Parathyroid adenoma (tissue), 2 donors: Measurements from ENCODE around the gene NR3C2.

ENCODE experiments used
- H2AFZ ChIP-seq: fragments of 300-600 bp; sonication (generic); one replicate; pipeline ENCODE4 v1.7.0; 2017; ENCODE audit warnings: antibody characterized with exemption, mild to moderate bottlenecking
- H3K27ac ChIP-seq: fragments of 300-600 bp; sonication (generic); one replicate; pipeline ENCODE4 v1.7.0; 2017
- H3K27me3 ChIP-seq: fragments of 300-600 bp; sonication (generic); one replicate; pipeline ENCODE4 v1.7.0; 2017; ENCODE audit warnings: low read length; ENCODE audit not compliant: control insufficient read depth, insufficient read depth
- H3K36me3 ChIP-seq: fragments of 300-600 bp; sonication (generic); one replicate; pipeline ENCODE4 v1.7.0; 2017; ENCODE audit warnings: low read length; ENCODE audit not compliant: control insufficient read depth, insufficient read depth
- H3K4me1 ChIP-seq: fragments of 300-600 bp; sonication (generic); one replicate; pipeline ENCODE4 v1.7.0; 2017; ENCODE audit warnings: control low read depth
- H3K4me2 ChIP-seq: fragments of 300-600 bp; sonication (generic); one replicate; pipeline ENCODE4 v1.7.0; 2017; ENCODE audit warnings: low read length
- H3K4me3 ChIP-seq: fragments of 300-600 bp; sonication (generic); one replicate; pipeline ENCODE4 v1.7.0; 2017; ENCODE audit warnings: low read depth, low read length
- H3K79me2 ChIP-seq: fragments of 300-600 bp; sonication (generic); one replicate; pipeline ENCODE4 v1.7.0; 2017; ENCODE audit warnings: control low read depth
- H3K9ac ChIP-seq: fragments of 300-600 bp; sonication (generic); one replicate; pipeline ENCODE4 v1.7.0; 2017; ENCODE audit warnings: mild to moderate bottlenecking
- H3K9me3 ChIP-seq: fragments of 300-600 bp; sonication (generic); one replicate; pipeline ENCODE4 v1.7.0; 2017; ENCODE audit warnings: low read length; ENCODE audit not compliant: control insufficient read depth
- TF ChIP-seq, protein P1 (sequence below): fragments of 300-600 bp; sonication (generic); IDR thresholded peaks from one replicate; pipeline ENCODE4 v1.7.0; 2017; ENCODE audit warnings: antibody characterized with exemption, mild to moderate bottlenecking
- donor health status: primary hyperparathyroidism.

NR3C2 gene

DNA sequence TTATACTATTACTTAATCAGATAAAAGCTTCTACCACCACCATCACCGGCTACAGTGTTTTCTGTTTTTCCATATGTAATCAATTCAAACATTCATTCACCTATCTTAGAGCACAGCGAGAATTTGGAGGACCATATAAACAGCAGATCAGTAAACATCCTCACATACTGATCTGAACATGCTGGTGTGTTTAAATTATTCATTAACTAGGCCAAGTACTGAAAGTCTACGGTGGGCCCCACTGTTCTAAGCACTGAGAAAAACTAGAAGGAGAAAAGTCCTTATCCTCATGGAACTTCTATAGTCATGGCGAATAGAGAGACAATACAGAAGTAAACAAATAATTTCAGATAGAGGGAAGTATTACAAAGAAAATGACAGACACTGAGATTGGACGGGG lies 176.6 kb downstream of the NR3C2 start:
- TF ChIP-seq, protein P1, sequence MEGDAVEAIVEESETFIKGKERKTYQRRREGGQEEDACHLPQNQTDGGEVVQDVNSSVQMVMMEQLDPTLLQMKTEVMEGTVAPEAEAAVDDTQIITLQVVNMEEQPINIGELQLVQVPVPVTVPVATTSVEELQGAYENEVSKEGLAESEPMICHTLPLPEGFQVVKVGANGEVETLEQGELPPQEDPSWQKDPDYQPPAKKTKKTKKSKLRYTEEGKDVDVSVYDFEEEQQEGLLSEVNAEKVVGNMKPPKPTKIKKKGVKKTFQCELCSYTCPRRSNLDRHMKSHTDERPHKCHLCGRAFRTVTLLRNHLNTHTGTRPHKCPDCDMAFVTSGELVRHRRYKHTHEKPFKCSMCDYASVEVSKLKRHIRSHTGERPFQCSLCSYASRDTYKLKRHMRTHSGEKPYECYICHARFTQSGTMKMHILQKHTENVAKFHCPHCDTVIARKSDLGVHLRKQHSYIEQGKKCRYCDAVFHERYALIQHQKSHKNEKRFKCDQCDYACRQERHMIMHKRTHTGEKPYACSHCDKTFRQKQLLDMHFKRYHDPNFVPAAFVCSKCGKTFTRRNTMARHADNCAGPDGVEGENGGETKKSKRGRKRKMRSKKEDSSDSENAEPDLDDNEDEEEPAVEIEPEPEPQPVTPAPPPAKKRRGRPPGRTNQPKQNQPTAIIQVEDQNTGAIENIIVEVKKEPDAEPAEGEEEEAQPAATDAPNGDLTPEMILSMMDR = no peak
- Histone ChIP-seq H2AFZ (no peak overlapping the region), H3K9ac (no peak overlapping the region), H3K36me3 (no peaks in the 10 kb centered on the region), H3K27me3 (no peaks in the 10 kb centered on the region), H3K4me1 (no peaks in the 10 kb centered on the region), H3K27ac (no peak overlapping the region), H3K9me3 (no peaks in the 10 kb centered on the region), H3K4me3 (no peak overlapping the region), H3K79me2 (peaks cover 8% of the 10 kb centered on the region), H3K4me2 (no peak overlapping the region)

DNA sequence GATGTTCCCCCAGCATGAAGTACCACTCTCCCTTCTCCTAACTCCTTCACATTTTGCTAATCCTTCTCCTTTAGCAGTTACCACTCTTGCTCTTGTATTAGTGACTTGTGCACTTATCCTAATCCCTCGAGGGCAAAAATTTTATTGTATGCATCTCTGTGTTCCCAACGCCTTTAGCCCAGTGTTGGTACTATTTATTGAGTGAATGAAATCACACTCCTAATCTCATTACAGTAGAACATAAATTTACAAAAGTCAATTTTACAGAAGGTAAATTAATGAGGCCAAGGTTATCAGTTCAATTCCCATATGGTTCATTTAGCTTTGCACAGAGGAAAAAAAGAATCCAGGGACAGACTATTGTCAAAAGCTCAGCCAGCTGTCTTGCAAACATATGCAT lies 178.4 kb downstream of the NR3C2 start:
- H3K27ac ChIP-seq = no peak overlapping the region
- TF ChIP-seq, protein P1 = no peak
- H2AFZ ChIP-seq = no peak overlapping the region
- H3K79me2 ChIP-seq = peaks cover 8% of the 10 kb centered on the region
- no peaks in the 10 kb centered on the region for H3K9me3 ChIP-seq
- no peak overlapping the region for H3K9ac ChIP-seq
- no peak overlapping the region for H3K4me3 ChIP-seq
- no peak overlapping the region for H3K4me2 ChIP-seq
- H3K27me3 ChIP-seq = no peaks in the 10 kb centered on the region
- H3K36me3 ChIP-seq = no peaks in the 10 kb centered on the region
- H3K4me1 ChIP-seq = no peaks in the 10 kb centered on the region

DNA sequence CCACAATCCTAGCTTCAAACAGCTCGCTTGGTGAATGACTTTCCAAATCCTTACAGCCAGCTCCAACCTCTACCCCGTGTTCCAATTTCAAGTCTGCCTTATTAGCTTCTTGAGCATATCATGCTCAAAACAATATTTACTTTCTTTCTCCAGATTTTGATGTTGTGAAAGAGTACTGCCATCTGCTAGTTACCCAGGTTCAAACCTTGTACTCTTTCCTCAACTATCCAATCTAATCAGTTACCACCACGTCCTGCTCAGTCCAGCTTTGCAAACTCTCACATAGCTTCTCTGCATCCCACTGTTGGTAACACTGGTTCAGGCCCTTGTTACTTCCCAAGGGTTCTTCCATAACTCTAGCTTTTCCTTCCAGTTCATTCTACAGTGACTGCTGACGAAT lies 179.1 kb downstream of the NR3C2 start:
- Histone ChIP-seq H3K79me2 (peaks cover 8% of the 10 kb centered on the region), H3K36me3 (no peaks in the 10 kb centered on the region), H3K4me3 (no peak overlapping the region), H3K4me2 (no peak overlapping the region), H3K4me1 (no peaks in the 10 kb centered on the region), H3K9me3 (no peaks in the 10 kb centered on the region), H3K9ac (no peak overlapping the region), H3K27ac (no peak overlapping the region), H2AFZ (no peak overlapping the region), H3K27me3 (no peaks in the 10 kb centered on the region)
- TF ChIP-seq, protein P1 = no peak

DNA sequence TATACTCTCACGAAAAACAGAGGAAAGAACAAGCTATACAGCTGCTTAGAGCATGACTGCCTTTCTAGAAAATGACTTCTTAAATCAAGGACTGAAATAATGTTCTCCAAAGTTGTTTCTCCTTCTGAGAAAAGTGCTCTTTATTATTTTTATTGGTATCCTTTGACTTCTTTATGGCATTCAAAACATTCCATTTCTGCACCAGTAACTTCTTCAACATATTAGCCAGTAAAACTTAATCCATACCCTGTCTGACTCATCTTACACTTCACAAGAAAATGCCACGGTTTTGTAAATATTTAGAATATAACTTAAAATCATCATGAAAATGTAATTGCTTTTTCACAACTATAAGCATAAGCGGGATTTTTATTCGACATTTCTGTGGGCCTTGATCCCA lies 180.4 kb downstream of the NR3C2 start:
- Histone ChIP-seq H3K36me3 (no peaks in the 10 kb centered on the region), H3K27ac (no peak overlapping the region), H3K9me3 (no peaks in the 10 kb centered on the region), H3K4me1 (no peaks in the 10 kb centered on the region), H2AFZ (no peak overlapping the region), H3K4me2 (no peak overlapping the region), H3K4me3 (no peak overlapping the region), H3K79me2 (peaks cover 7% of the 10 kb centered on the region), H3K9ac (no peak overlapping the region), H3K27me3 (no peaks in the 10 kb centered on the region)
- TF ChIP-seq, protein P1 = no peak

DNA sequence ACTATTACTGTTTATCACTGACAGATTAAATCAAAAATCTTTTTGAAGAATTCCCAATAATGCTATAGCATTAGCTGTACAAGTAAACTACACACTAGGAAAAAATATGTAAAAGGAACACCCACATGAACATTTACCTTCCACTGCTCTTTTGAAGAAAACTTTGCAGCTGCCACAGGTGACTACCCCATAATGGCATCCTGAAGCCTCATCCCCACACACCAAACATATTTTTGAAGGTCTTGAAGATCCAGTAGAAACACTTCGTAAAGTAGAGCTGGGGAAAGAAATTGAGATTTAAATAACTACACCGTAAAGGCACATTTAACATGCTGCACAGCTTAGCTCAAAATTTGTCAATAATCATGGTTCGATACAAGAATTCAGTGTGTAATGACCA lies 182.4 kb downstream of the NR3C2 start:
- TF ChIP-seq, protein P1 = no peak
- Histone ChIP-seq H3K9ac (no peak overlapping the region), H3K36me3 (no peaks in the 10 kb centered on the region), H3K27me3 (no peaks in the 10 kb centered on the region), H3K27ac (no peak overlapping the region), H3K9me3 (no peaks in the 10 kb centered on the region), H3K79me2 (no peaks in the 10 kb centered on the region), H3K4me3 (no peak overlapping the region), H3K4me1 (no peaks in the 10 kb centered on the region), H3K4me2 (no peak overlapping the region), H2AFZ (no peak overlapping the region)
